SJSA1 (cell line): Measurements from ENCODE around the gene KNTC1. TPM values are rescaled to one million over a fixed set of nuclear protein-coding genes. Genes with fewer than 3 reads are reported as not detected.
"Not testable (repeated sequence)": the region's sequence is repeated elsewhere in the genome, so short reads cannot be mapped to it uniquely, and the experiment has no call there.

Experiments used
- DNase-seq, 2 experiments: peaks; one replicate each; pipeline ENCODE4 v3.0.0-alpha.2; 2015 to 2020; ENCODE audit warnings: low spot score in 2 of 2, low read depth in 1 of 2
- H3K27ac ChIP-seq: fragments of 250-450 bp; sonication (Bioruptor Pico); 2 replicates; pipeline ENCODE4 v1.5.1; 2020; ENCODE audit warnings: mild to moderate bottlenecking, moderate library complexity
- H3K27me3 ChIP-seq: fragments of 250-450 bp; sonication (Bioruptor Pico); replicated peaks from 2 replicates; pipeline ENCODE4 v1.5.1; 2020; ENCODE audit warnings: mild to moderate bottlenecking, moderate library complexity
- H3K36me3 ChIP-seq: fragments of 250-450 bp; sonication (Bioruptor Pico); 2 replicates; pipeline ENCODE4 v1.5.1; 2020; ENCODE audit warnings: mild to moderate bottlenecking
- H3K4me1 ChIP-seq: fragments of 250-450 bp; sonication (Bioruptor Pico); replicated peaks from 2 replicates; pipeline ENCODE4 v1.6.1; 2021; ENCODE audit warnings: mild to moderate bottlenecking
- H3K4me3 ChIP-seq: fragments of 250-450 bp; sonication (Bioruptor Pico); 2 replicates; pipeline ENCODE4 v1.5.1; 2020; ENCODE audit warnings: mild to moderate bottlenecking
- H3K9me3 ChIP-seq: fragments of 250-450 bp; sonication (Bioruptor Pico); replicated peaks from 2 replicates; pipeline ENCODE4 v1.5.1; 2020; ENCODE audit warnings: mild to moderate bottlenecking
- total RNA-seq: library from RNA; depleted of rRNA; stranded (reverse); fragments of >200 nt; shearing (Covaris generic); gene quantifications from 2 replicates; pipeline ENCODE4 v1.2.3, GENCODE V29; 2014

The KNTC1 gene
- total RNA-seq, 1 experiment from 2014 or later, result 60.2 TPM

DNA sequence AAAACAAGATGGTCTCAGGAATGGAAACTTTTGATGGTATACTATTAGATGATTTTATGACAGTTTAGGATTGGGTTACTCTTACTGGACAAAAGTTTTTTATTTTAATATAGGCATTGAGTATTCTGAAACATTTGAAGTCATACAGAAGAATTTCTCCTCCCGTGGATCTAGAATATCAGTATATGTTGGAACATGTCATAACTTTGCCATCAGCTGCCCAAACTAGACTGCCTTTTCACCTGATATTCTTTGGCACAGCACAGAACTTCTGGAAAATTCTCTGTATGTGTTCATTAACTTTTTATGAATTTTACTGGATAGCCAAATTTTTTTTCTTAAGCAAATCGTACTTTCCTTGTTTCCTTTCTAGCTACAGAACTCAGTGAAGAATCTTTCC, 75.4 kb downstream of the KNTC1 start:
- Histone ChIP-seq H3K4me1 (no peaks in the 10 kb centered on the region), H3K27ac (no peak overlapping the region), H3K27me3 (no peaks in the 10 kb centered on the region), H3K36me3 (peaks cover 59% of the 10 kb centered on the region), H3K4me3 (no peak overlapping the region), H3K9me3 (no peaks in the 10 kb centered on the region)
- DNase-seq, result no peak

DNA sequence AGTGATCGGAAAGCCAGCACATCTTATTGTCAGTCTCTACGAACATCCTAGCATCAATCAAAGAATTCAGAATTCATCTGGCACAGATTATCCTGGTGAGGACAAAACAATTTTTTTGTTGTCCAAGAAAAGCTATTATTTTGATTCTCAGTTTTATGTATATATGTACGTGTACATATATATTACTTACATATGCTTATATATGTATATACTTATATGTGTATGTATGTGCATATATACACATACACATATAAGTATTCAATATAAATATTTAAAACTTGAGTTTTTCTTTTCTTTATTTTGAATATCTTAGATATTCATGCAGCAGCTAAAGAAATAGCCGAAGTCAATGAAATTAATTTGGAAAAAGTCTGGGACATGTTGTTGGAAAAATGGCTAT, 77.9 kb downstream of the KNTC1 start:
- DNase-seq, result no peak
- no peak overlapping the region for H3K27ac ChIP-seq
- H3K9me3 ChIP-seq, result no peaks in the 10 kb centered on the region
- no peaks in the 10 kb centered on the region for H3K27me3 ChIP-seq
- no peaks in the 10 kb centered on the region for H3K4me1 ChIP-seq
- peaks cover 64% of the 10 kb centered on the region for H3K36me3 ChIP-seq
- no peak overlapping the region for H3K4me3 ChIP-seq

DNA sequence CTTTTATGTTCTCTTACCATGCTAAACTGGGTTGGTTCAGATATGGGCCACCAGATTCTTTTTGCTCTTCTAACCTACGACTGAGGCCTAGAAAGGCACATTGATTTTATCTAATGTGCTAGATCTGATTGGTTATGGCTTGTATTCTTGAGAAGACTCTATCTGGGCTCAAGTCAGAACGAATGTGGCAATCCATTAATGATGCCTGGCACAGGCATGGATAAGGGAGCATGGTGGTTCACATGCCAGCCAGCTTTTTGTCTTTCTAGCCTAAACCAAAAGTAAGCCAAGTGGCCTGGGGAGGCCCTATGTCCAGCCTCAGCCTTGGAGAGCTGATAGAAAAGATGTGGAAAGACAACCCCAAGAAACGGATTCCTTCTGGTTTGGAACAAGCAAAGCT, 82.7 kb downstream of the KNTC1 start:
- peaks cover 81% of the 10 kb centered on the region for H3K36me3 ChIP-seq
- no peak overlapping the region for H3K4me3 ChIP-seq
- no peaks in the 10 kb centered on the region for H3K4me1 ChIP-seq
- no peaks in the 10 kb centered on the region for H3K9me3 ChIP-seq
- H3K27ac ChIP-seq, result no peak overlapping the region
- DNase-seq, result no peak
- no peaks in the 10 kb centered on the region for H3K27me3 ChIP-seq

DNA sequence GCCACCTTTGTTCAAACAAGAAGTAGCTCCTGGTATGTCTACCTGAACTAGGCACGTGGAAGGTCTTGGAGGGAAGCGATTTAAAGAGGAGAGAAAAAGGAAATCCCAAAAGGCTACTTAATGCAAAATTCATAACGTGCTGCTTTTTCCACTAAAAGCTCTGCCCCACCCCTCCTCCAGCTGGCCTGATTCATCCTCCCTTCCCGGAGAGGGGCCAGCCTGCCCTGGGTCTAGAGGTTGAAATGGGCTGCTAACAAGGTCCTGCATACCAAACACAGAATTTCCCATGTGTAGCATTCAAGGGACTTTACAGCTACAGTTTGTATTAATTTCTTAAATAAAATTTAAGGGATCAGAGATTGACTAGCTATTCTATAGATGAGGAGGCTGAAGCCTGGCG, 83.2 kb downstream of the KNTC1 start:
- H3K27me3 ChIP-seq, result no peaks in the 10 kb centered on the region
- peaks cover 81% of the 10 kb centered on the region for H3K36me3 ChIP-seq
- no peak overlapping the region for H3K4me3 ChIP-seq
- no peaks in the 10 kb centered on the region for H3K9me3 ChIP-seq
- no peaks in the 10 kb centered on the region for H3K4me1 ChIP-seq
- no peak for DNase-seq
- H3K27ac ChIP-seq, result no peak overlapping the region

DNA sequence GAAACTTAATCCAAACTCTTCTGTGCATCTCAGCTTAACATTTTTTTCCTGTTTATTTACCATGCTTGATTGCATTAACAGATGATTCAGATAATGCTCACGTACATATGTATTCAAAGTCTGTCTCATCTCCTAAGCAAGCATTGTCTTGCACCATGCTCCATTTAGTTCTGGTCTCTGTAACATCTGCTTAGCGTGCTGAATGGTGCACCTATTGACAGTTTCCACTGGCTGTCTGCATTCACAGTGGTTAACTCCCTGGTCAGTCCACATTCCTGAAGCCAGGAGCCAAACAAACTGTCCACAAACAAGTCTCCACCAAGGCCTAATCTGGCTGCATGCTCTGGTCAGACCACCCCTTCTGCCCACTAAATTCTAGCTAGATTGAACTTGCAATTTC, 83.9 kb downstream of the KNTC1 start:
- H3K4me1 ChIP-seq, result no peaks in the 10 kb centered on the region
- H3K4me3 ChIP-seq, result no peak overlapping the region
- no peaks in the 10 kb centered on the region for H3K27me3 ChIP-seq
- H3K9me3 ChIP-seq, result no peaks in the 10 kb centered on the region
- peaks cover 81% of the 10 kb centered on the region for H3K36me3 ChIP-seq
- DNase-seq, result no peak
- H3K27ac ChIP-seq, result no peak overlapping the region

DNA sequence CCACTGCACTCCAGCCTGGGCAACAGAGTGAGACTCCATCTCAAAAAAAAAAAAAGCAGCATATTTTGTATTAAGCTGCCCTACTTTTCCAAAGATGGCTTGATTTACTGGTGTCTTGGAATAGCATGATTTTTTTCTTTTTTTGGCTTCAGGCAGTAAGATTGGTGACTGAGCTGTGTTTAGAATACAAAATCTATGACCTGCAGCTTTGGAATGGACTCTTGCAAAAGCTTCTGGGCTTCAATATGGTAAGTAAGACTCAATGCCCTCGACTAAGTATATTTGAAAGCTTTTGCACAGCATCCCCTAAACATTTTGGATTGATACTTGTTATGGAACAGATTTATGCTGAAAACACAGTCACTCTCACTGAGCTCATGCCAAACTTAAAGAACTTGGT, 87.8 kb downstream of the KNTC1 start:
- no peaks in the 10 kb centered on the region for H3K27me3 ChIP-seq
- no peak overlapping the region for H3K4me3 ChIP-seq
- no peak overlapping the region for H3K27ac ChIP-seq
- H3K9me3 ChIP-seq, result no peaks in the 10 kb centered on the region
- no peak for DNase-seq
- peaks cover 74% of the 10 kb centered on the region for H3K36me3 ChIP-seq
- no peaks in the 10 kb centered on the region for H3K4me1 ChIP-seq

DNA sequence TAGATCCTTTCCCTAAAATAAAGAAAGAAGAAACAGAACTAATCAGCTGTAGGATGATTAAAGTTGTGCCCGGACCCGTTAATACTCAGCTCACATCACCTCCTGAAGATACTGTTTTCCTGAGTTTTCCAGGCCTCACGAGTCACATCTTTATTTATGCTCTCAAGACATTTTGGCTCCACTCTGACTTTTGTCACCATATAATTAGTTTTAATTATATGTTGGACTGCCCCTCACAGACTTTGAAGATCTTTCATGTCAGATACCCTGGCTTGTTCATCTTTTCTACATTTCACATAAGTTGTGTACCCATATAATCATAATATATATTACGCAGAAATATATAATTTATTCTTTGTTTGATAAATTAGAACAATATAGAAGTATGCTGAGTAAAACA, 88.7 kb downstream of the KNTC1 start:
- H3K9me3 ChIP-seq, result no peaks in the 10 kb centered on the region
- no peak overlapping the region for H3K4me3 ChIP-seq
- peaks cover 76% of the 10 kb centered on the region for H3K36me3 ChIP-seq
- no peaks in the 10 kb centered on the region for H3K4me1 ChIP-seq
- H3K27ac ChIP-seq, result no peak overlapping the region
- DNase-seq, result no peak
- H3K27me3 ChIP-seq, result no peaks in the 10 kb centered on the region

DNA sequence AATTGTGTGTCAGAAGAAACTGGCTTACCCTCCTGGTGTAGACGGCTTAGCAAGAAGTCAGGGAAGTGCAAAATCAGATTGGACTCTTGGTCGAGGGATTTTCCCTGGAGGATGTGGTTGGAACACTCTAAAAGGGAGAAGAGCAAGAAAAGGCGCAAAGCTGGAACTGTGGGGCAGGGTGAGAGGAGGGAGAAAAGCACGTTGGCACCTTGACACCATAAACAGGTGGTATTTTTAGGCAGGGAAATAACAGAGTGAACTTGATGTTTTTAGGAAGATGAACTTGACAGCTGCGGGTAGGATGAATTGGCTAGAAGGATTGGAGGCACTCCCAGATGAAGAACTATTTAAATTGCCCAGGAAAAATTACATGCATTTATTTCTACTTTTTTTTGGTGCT, 108.4 kb downstream of the KNTC1 start:
- peaks cover 19% of the 10 kb centered on the region for H3K36me3 ChIP-seq
- H3K27me3 ChIP-seq, result no peaks in the 10 kb centered on the region
- no peaks in the 10 kb centered on the region for H3K4me1 ChIP-seq
- H3K4me3 ChIP-seq, result no peak overlapping the region
- no peak for DNase-seq
- H3K27ac ChIP-seq, result no peak overlapping the region
- H3K9me3 ChIP-seq, result no peaks in the 10 kb centered on the region

DNA sequence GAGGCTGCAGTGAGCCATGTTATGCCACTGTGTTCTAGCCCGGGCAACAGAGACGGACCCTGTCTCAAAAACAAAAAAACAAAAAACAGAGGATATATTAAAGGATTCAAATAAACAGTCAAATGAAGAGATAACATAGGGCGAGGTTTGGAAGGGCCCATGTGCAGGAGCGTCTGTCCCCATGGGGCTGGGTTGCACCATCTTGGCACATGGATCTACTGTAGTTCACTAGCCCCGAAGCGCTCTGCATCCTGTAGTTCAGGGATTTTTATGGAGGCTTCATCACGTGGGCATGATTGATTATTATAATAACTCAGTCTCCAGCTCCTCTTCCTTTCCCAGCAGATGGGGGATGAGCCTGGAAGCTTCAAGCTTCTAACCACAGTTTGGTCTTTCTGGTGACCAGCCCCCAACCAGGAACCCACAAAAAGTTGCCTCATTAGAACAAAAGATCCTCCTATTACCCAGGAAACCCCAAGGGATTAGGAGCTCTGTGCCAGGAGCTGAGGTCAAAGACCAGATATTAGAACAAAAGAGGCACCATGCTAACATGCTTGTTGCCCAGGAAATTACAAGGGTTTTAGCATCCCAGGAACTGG, 116.3 kb downstream of the KNTC1 start:
- no peaks in the 10 kb centered on the region for H3K36me3 ChIP-seq

DNA sequence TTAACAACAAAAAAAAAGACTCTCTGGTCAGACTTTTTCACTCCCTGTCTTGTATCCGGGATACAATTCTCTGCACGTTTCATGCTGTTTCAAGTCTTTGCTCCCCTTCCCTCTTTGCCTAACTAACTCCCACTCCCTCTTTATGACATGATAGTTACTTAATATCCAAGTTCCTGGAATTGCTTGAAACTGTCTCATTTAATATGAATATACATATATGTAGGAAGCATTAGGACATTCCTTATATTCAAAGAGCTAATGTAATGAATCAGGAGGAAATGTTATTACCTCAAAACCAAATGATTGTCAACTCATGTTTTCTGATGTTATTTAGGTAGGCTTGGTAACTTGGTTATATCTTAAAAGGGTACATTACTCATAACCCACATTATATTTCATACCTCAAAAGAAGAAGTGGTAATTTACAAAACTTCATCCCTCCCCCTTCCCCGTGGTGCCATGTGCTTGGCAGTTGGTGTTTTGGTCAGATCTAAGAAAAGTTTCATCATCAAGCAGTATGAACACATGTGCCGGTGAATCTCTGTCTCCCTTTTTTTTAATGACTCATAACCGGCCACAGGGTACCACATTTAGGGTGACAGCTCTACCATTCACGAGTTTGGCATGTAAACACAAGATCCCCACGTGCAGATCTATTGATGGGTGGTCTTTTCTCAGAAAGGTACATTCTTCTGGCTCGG, 119.6 kb downstream of the KNTC1 start:
- Histone ChIP-seq H3K9me3 (no peaks in the 10 kb centered on the region), H3K4me1 (peaks cover 38% of the 10 kb centered on the region), H3K36me3 (no peaks in the 10 kb centered on the region), H3K4me3 (peak overlapping the region; percentile 13), H3K27me3 (no peaks in the 10 kb centered on the region), H3K27ac (peak overlapping the region; percentile 54)
- DNase-seq, result peak; percentile 67 to 78

More for the DNA sequence above, 116.3 kb downstream of the KNTC1 start:
- no peaks in the 10 kb centered on the region for H3K9me3 ChIP-seq
- H3K4me3 ChIP-seq, result no peak overlapping the region
- DNase-seq, result no peak
- H3K27me3 ChIP-seq, result no peaks in the 10 kb centered on the region
- no peak overlapping the region for H3K27ac ChIP-seq
- H3K4me1 ChIP-seq, result peaks cover 24% of the 10 kb centered on the region

DNA sequence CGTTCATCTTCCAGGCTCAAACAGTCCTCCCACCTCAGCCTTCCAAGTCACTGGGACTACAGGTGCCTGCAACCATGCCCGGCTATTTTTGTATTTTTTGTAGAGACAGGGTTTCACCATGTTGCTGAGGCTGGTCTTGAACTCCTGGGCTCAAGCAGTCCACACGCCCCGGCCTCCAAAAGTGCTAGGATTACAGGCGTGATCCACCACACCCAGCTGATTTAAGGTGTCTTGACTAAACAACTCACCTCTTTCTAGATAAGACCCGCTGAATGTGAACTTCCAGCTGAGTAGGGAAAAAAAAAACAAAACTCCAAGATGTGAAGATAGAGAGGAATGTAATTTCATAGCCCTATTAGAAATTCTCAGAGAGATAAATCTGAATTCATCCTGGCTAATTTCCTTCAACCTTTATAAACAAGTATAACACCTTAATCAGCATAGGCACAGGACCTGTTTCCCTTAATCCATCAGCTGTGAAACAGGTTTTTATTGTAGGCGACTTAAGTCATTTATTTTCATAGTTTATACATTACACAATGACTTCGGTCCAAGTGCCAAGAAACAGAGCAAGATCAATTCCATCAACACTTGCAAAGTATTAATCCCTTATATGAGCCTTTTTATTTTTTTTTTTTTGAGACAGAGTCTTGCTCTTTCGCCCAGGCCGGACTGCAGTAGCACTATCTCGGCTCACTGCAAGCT, 124.6 kb downstream of the KNTC1 start:
- no peak for DNase-seq
- Histone ChIP-seq H3K4me1 (peaks cover 24% of the 10 kb centered on the region), H3K36me3 (no peaks in the 10 kb centered on the region), H3K27ac (no peak overlapping the region), H3K4me3 (no peak overlapping the region), H3K27me3 (no peaks in the 10 kb centered on the region), H3K9me3 (no peaks in the 10 kb centered on the region)

DNA sequence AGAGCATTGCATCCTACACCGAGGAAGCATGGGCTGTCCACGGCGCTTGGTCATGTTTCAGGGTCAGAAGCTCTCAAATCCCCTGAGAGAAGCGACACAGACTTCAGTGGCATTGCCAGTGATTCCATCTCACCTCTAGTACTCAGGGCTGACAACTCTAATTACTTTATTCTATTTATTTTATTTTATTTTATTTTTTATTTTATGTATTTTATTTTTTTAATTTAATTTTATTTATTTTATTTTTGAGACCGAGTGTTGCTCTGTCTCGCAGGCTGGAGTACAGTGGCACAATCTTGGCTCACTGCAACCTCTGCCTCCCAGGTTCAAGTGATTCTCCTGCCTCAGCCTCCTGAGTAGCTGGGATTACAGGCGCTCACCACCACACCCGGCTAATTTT, 126.2 kb downstream of the KNTC1 start:
- DNase-seq, H3K36me3 ChIP-seq, H3K27ac ChIP-seq, H3K27me3 ChIP-seq, H3K9me3 ChIP-seq, H3K4me3 ChIP-seq: not testable (repeated sequence)
- peaks cover 14% of the 10 kb centered on the region for H3K4me1 ChIP-seq

DNA sequence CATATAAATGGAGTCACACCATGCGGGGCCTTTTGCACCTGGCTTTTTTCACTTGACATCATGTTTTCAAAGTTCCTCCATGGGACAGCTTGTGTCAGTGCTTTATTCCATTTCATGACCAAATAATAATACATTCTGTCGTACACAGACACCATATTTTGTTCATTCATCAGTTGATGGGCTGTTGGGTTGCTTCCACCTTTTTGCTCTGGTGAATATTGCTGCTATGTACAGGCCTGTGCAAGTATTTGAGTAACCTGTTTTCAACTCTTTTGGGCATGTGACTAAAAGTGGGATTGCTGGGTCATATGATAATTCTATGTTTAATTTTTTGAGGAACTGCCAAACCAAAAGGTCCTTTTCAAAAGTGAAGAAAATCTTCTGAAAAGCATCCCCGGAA, 129.2 kb downstream of the KNTC1 start:
- no peaks in the 10 kb centered on the region for H3K9me3 ChIP-seq
- DNase-seq, result no peak
- H3K4me1 ChIP-seq, result peaks cover 6% of the 10 kb centered on the region
- H3K36me3 ChIP-seq, result no peaks in the 10 kb centered on the region
- no peak overlapping the region for H3K4me3 ChIP-seq
- no peak overlapping the region for H3K27ac ChIP-seq
- H3K27me3 ChIP-seq, result no peaks in the 10 kb centered on the region

DNA sequence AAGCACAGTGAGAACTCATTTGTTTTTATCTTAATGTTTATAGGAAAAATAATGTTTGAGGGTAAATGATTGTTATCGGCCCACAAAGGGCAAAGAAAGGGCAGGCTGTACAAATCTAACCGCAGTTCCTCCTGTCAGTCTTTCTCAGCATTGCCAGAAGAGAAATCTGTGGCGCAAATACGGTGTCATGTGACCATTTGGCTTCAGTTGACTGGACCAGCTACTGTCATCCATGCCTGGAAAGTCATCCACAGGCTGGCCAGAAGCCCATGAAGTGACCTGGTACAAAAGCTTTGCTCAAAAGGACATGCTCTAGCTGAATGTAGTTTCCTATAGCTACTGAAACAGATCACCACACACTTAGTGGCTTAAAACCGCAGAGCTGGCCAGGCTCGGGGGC, 132.5 kb downstream of the KNTC1 start:
- H3K27me3 ChIP-seq, result no peaks in the 10 kb centered on the region
- DNase-seq, result no peak
- H3K27ac ChIP-seq, result no peak overlapping the region
- H3K36me3 ChIP-seq, result no peaks in the 10 kb centered on the region
- H3K4me1 ChIP-seq, result peaks cover 5% of the 10 kb centered on the region
- no peaks in the 10 kb centered on the region for H3K9me3 ChIP-seq
- no peak overlapping the region for H3K4me3 ChIP-seq
